Measurements from ENCODE around the gene NOTCH2. TPM values are rescaled to one million over a fixed set of nuclear protein-coding genes. Genes with fewer than 3 reads are reported as not detected.

The NOTCH2 gene
- total RNA-seq, 4 donors from 2014 or later = 57.4 to 83.7 (median 75.8) TPM

DNA sequence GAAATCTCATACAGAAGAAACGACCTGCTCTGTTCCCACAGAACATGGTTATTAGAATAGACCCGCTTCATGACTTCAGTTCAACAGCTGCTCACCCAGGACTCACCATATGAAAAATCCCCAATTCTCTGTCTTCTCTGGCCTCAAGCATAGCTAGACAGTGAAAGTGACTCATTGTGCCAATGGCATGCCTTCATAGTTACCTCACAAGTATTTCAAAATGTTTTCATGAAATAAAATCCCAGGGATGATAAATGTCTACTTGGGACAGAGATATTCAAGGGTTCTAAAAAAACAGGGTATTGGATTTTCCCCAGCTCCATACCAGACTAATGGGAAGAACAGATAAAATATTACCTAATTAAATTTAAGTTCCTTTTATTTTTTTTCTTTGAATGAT is 82.3 kb downstream of the NOTCH2 start:
- DNase-seq = no peak
- intact Hi-C loops (cut with DNase I) = no loop called here
- Histone ChIP-seq H3K27ac (peak overlapping the region in 3 of 4 donors; percentile 30 to 60 (median 51)), H3K4me3 (no peak overlapping the region), H3K27me3 (no peaks in the 10 kb centered on the region), H3K36me3 (peaks cover 0 to 27% (median 3%) of the 10 kb centered on the region in 3 donors), H3K4me1 (peaks cover 0 to 28% (median 15%) of the 10 kb centered on the region in 3 donors), H3K9me3 (no peaks in the 10 kb centered on the region)
- WGBS, 2 donors = 8 to 27% methylated on average over 2 of the region's 2 CpGs
- TF ChIP-seq POLR2A (IDR thresholded peaks at IDR 0.05) = no peak
- TF ChIP-seq, protein P1, sequence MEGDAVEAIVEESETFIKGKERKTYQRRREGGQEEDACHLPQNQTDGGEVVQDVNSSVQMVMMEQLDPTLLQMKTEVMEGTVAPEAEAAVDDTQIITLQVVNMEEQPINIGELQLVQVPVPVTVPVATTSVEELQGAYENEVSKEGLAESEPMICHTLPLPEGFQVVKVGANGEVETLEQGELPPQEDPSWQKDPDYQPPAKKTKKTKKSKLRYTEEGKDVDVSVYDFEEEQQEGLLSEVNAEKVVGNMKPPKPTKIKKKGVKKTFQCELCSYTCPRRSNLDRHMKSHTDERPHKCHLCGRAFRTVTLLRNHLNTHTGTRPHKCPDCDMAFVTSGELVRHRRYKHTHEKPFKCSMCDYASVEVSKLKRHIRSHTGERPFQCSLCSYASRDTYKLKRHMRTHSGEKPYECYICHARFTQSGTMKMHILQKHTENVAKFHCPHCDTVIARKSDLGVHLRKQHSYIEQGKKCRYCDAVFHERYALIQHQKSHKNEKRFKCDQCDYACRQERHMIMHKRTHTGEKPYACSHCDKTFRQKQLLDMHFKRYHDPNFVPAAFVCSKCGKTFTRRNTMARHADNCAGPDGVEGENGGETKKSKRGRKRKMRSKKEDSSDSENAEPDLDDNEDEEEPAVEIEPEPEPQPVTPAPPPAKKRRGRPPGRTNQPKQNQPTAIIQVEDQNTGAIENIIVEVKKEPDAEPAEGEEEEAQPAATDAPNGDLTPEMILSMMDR (IDR thresholded peaks at IDR 0.05) = no peak

GRCh38 chr1:119986007-119986497 is 83.4 kb downstream of the NOTCH2 start:
- intact Hi-C loops (cut with DNase I) = no loop called here
- Histone ChIP-seq H3K4me1 (peaks cover 0 to 38% (median 15%) of the 10 kb centered on the region in 3 donors), H3K4me3 (no peak overlapping the region), H3K27me3 (no peaks in the 10 kb centered on the region), H3K27ac (no peak overlapping the region), H3K9me3 (no peaks in the 10 kb centered on the region), H3K36me3 (peaks cover 0 to 27% (median 3%) of the 10 kb centered on the region in 3 donors)
- no peak for DNase-seq
- WGBS, 2 donors = 91 to 97% methylated on average over 3 of the region's 3 CpGs
- no peak for TF ChIP-seq POLR2A (IDR thresholded peaks at IDR 0.05)
- TF ChIP-seq, protein P1 (IDR thresholded peaks at IDR 0.05) = no peak

DNA sequence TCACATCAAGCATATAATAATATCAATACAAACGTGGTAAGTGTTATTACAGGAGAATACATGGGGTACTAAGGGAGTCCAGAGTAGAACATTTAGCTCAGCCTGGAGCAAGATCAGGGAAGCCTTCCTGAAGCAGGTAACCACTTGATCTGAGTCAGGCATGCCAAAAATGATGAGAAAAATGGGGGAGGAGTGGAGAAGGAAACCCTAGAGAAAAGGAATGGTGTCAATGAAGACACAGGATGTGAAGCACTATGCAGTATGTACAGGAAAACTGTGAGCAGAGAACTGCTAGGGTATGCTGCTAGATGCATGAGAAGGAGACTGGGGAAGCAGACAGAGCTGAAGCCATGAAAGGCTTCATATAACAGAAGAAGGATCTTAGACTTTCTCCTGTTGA is 84.7 kb downstream of the NOTCH2 start:
- WGBS, 2 donors = 35 to 53% methylated on average over 1 of the region's 1 CpG
- TF ChIP-seq POLR2A (IDR thresholded peaks at IDR 0.05) = no peak
- TF ChIP-seq, protein P1 (IDR thresholded peaks at IDR 0.05) = no peak
- peaks cover 0 to 38% (median 15%) of the 10 kb centered on the region in 3 donors for H3K4me1 ChIP-seq
- H3K4me3 ChIP-seq = no peak overlapping the region
- no peak overlapping the region for H3K27ac ChIP-seq
- DNase-seq = no peak
- H3K9me3 ChIP-seq = no peaks in the 10 kb centered on the region
- no peaks in the 10 kb centered on the region for H3K27me3 ChIP-seq
- intact Hi-C loops (cut with DNase I) = no loop called here
- peaks cover 0 to 27% (median 3%) of the 10 kb centered on the region in 3 donors for H3K36me3 ChIP-seq

GRCh38 chr1:119981986-119982815 is 87.3 kb downstream of the NOTCH2 start:
- no peak for DNase-seq
- no peaks in the 10 kb centered on the region for H3K27me3 ChIP-seq
- 20% methylated on average over 1 of the region's 1 CpG for WGBS, 2 donors
- no peak overlapping the region for H3K27ac ChIP-seq
- H3K36me3 ChIP-seq = peaks cover 0 to 27% (median 3%) of the 10 kb centered on the region in 3 donors
- peaks cover 12 to 46% (median 16%) of the 10 kb centered on the region in 3 donors for H3K4me1 ChIP-seq
- TF ChIP-seq, protein P1 (IDR thresholded peaks at IDR 0.05) = no peak
- TF ChIP-seq POLR2A (IDR thresholded peaks at IDR 0.05) = no peak
- H3K4me3 ChIP-seq = no peak overlapping the region
- intact Hi-C loops (cut with DNase I) = no loop called here
- H3K9me3 ChIP-seq = no peaks in the 10 kb centered on the region

DNA sequence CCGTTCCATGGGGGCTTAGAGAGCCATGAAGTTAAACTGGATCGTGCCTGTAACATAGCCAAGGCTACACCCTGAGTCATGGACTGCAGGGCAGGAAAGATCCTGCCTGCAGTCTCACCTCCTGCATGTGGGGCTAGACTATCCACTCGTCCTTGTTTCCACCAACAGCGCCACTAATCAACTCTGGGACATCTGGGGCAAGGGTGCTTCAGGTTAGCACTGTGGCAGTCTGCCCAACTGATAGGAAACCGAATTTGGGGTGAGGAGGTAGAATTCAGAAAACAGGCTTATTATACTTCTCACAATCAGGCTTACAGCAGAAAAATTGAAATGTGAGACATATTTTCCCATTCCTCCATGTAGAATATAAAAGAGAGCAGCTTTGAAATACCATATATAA is 88.0 kb downstream of the NOTCH2 start:
- intact Hi-C loops (cut with DNase I) = no loop called here
- no peak for TF ChIP-seq POLR2A (IDR thresholded peaks at IDR 0.05)
- TF ChIP-seq, protein P1 (IDR thresholded peaks at IDR 0.05) = no peak
- Histone ChIP-seq H3K4me3 (no peak overlapping the region), H3K27me3 (no peaks in the 10 kb centered on the region), H3K36me3 (peaks cover 0 to 21% (median 0%) of the 10 kb centered on the region in 3 donors), H3K4me1 (peaks cover 10 to 46% (median 12%) of the 10 kb centered on the region in 3 donors), H3K27ac (no peak overlapping the region), H3K9me3 (no peaks in the 10 kb centered on the region)
- no peak for DNase-seq
- WGBS, 2 donors = 85 to 86% methylated on average over 2 to 5 of the region's 5 CpGs

Data from esophagus squamous epithelium (tissue), 5 donors.